HT1080 (cell line): ENCODE data around the gene NME5. TPM values are rescaled to one million over a fixed set of nuclear protein-coding genes. Genes with fewer than 3 reads are reported as not detected.

Experiments used
- DNase-seq: peaks from one replicate; pipeline ENCODE4 v3.0.0-alpha.2; 2015; ENCODE audit warnings: low read depth
- total RNA-seq: library from RNA; depleted of rRNA; stranded (reverse); fragments of >200 nt; shearing (Covaris generic); gene quantifications from 2 replicates; pipeline ENCODE4 v1.2.3, GENCODE V29; 2014

Gene NME5
- total RNA-seq, 1 experiment from 2014 or later = not detected

GRCh38 chr5:138140268-138140667 is 1.0 kb upstream of the NME5 start:
- DNase-seq = no peak

- no peak for DNase-seq
Measured at GRCh38 chr5:138139781-138140090, 508 bp upstream of the NME5 start.

- DNase-seq = no peak
Measured at GRCh38 chr5:138132543-138132942, 6.7 kb downstream of the NME5 start.

GRCh38 chr5:138129347-138129746 is 9.9 kb downstream of the NME5 start:
- DNase-seq = no peak

GRCh38 chr5:138128334-138128733 is 10.9 kb downstream of the NME5 start:
- DNase-seq = peak; percentile 51

GRCh38 chr5:138115254-138115653 is 24.0 kb downstream of the NME5 start:
- DNase-seq = no peak

GRCh38 chr5:138111937-138112336 is 27.3 kb downstream of the NME5 start:
- peak; percentile 47 for DNase-seq

- no peak for DNase-seq
Measured at GRCh38 chr5:138111181-138111580, 28.0 kb downstream of the NME5 start.

- DNase-seq = peak; percentile 58
Measured at GRCh38 chr5:138110266-138110963, 28.8 kb downstream of the NME5 start.

GRCh38 chr5:138109463-138110265 is 29.6 kb downstream of the NME5 start:
- DNase-seq = peak; percentile 66

GRCh38 chr5:138107213-138107612 is 32.0 kb downstream of the NME5 start:
- no peak for DNase-seq

GRCh38 chr5:138105709-138106108 is 33.5 kb downstream of the NME5 start:
- no peak for DNase-seq

- DNase-seq = no peak
Measured at GRCh38 chr5:138103319-138103637, 36.0 kb downstream of the NME5 start.

- DNase-seq = no peak
Measured at GRCh38 chr5:138102454-138103318, 36.5 kb downstream of the NME5 start.

- DNase-seq = peak; percentile 86
Measured at GRCh38 chr5:138096997-138097828, 42.0 kb downstream of the NME5 start.

GRCh38 chr5:138096363-138096762 is 42.9 kb downstream of the NME5 start:
- peak; percentile 73 for DNase-seq

- no peak for DNase-seq
Measured at GRCh38 chr5:138095100-138095907, 43.9 kb downstream of the NME5 start.

GRCh38 chr5:138093036-138093435 is 46.2 kb downstream of the NME5 start:
- DNase-seq = no peak

GRCh38 chr5:138092301-138092700 is 46.9 kb downstream of the NME5 start:
- no peak for DNase-seq

GRCh38 chr5:138091685-138092084 is 47.5 kb downstream of the NME5 start:
- no peak for DNase-seq
